Fibroblast of peridontal ligament (primary cell): ENCODE data around the gene STAP1.

ENCODE experiments used
- DNase-seq: peaks from one replicate; pipeline ENCODE4 v3.0.0-alpha.2; 2010; ENCODE audit errors: extremely low read depth

Gene STAP1

GRCh38 chr4:67556436-67556835 lies 2.1 kb upstream of the STAP1 start:
- no peak for DNase-seq

GRCh38 chr4:67565284-67565683 lies 6.8 kb downstream of the STAP1 start:
- DNase-seq, result no peak

- DNase-seq, result no peak
These were observed 7.8 kb downstream of the STAP1 start for GRCh38 chr4:67566335-67566734.

- no peak for DNase-seq
These were observed 10.3 kb downstream of the STAP1 start for GRCh38 chr4:67568820-67569219.

GRCh38 chr4:67570537-67570936 lies 12.0 kb downstream of the STAP1 start:
- no peak for DNase-seq

- no peak for DNase-seq
These were observed 13.4 kb downstream of the STAP1 start for GRCh38 chr4:67571975-67572374.

- DNase-seq, result no peak
These were observed 14.7 kb downstream of the STAP1 start for GRCh38 chr4:67573193-67573592.

GRCh38 chr4:67575232-67576058 lies 16.9 kb downstream of the STAP1 start:
- no peak for DNase-seq

- no peak for DNase-seq
These were observed 17.5 kb downstream of the STAP1 start for GRCh38 chr4:67576059-67576466.

- no peak for DNase-seq
These were observed 18.0 kb downstream of the STAP1 start for GRCh38 chr4:67576538-67576937.

- no peak for DNase-seq
These were observed 22.1 kb downstream of the STAP1 start for GRCh38 chr4:67580577-67580976.

GRCh38 chr4:67581208-67581857 lies 22.8 kb downstream of the STAP1 start:
- DNase-seq, result no peak

GRCh38 chr4:67581913-67582312 lies 23.4 kb downstream of the STAP1 start:
- DNase-seq, result no peak

- DNase-seq, result no peak
These were observed 26.0 kb downstream of the STAP1 start for GRCh38 chr4:67584496-67584895.

GRCh38 chr4:67587156-67587555 lies 28.6 kb downstream of the STAP1 start:
- DNase-seq, result no peak

GRCh38 chr4:67593741-67594175 lies 35.2 kb downstream of the STAP1 start:
- DNase-seq, result peak; percentile 5

GRCh38 chr4:67603310-67604028 lies 44.9 kb downstream of the STAP1 start:
- no peak for DNase-seq

- no peak for DNase-seq
These were observed 45.5 kb downstream of the STAP1 start for GRCh38 chr4:67604029-67604381.

GRCh38 chr4:67604749-67605148 lies 46.2 kb downstream of the STAP1 start:
- DNase-seq, result no peak

- peak; percentile 15 for DNase-seq
These were observed 49.5 kb downstream of the STAP1 start for GRCh38 chr4:67608027-67608426.

GRCh38 chr4:67614186-67614585 lies 55.7 kb downstream of the STAP1 start:
- no peak for DNase-seq

GRCh38 chr4:67615119-67615518 lies 56.6 kb downstream of the STAP1 start:
- no peak for DNase-seq

GRCh38 chr4:67616478-67616877 lies 58.0 kb downstream of the STAP1 start:
- DNase-seq, result no peak
